ENCODE data around the gene MMP15.

The MMP15 gene

DNA sequence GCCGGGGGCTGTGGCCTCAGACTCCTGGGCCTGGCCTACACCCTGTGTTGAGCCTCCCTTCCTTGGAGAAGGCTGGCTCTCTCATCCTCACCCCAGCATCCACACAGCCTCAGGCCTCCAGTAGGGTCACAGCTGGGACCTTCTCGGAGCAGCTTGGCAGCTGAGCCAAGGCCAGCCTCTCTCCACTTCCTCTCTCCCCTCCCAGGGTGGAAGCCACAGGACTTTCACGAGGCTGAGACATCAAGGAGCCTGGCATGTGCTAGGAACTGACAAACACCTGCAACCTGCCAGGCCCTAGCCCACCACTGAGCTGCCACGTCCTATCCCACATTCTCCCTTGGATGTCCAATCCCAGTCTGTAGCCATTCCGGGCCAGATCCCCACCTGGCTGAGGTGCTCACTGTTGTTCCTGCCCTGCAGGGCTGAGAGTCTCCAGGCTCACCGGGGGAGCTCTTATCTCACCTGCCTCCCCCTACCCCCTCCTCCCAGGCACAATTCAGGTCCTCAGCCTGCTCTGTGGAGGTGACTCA, 3.1 kb downstream of the MMP15 start:
- H3K4me3 ChIP-seq (ENCODE audit: low read depth, low read length), result no peak overlapping the region
- DNase-seq (ENCODE audit: low read depth), result no peak
- TF ChIP-seq, protein P1, sequence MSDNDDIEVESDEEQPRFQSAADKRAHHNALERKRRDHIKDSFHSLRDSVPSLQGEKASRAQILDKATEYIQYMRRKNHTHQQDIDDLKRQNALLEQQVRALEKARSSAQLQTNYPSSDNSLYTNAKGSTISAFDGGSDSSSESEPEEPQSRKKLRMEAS (IDR thresholded peaks at IDR 0.05; ENCODE audit: low read depth, low read length), result no peak
- TF ChIP-seq POLR2A (IDR thresholded peaks at IDR 0.05; ENCODE audit: extremely low read depth, insufficient read length) (no peak), MYC (IDR thresholded peaks at IDR 0.05; ENCODE audit: low read depth, low read length) (no peak)
- TF ChIP-seq, protein P2, sequence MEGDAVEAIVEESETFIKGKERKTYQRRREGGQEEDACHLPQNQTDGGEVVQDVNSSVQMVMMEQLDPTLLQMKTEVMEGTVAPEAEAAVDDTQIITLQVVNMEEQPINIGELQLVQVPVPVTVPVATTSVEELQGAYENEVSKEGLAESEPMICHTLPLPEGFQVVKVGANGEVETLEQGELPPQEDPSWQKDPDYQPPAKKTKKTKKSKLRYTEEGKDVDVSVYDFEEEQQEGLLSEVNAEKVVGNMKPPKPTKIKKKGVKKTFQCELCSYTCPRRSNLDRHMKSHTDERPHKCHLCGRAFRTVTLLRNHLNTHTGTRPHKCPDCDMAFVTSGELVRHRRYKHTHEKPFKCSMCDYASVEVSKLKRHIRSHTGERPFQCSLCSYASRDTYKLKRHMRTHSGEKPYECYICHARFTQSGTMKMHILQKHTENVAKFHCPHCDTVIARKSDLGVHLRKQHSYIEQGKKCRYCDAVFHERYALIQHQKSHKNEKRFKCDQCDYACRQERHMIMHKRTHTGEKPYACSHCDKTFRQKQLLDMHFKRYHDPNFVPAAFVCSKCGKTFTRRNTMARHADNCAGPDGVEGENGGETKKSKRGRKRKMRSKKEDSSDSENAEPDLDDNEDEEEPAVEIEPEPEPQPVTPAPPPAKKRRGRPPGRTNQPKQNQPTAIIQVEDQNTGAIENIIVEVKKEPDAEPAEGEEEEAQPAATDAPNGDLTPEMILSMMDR (IDR thresholded peaks at IDR 0.05; ENCODE audit: low read depth, low read length), result no peak

DNA sequence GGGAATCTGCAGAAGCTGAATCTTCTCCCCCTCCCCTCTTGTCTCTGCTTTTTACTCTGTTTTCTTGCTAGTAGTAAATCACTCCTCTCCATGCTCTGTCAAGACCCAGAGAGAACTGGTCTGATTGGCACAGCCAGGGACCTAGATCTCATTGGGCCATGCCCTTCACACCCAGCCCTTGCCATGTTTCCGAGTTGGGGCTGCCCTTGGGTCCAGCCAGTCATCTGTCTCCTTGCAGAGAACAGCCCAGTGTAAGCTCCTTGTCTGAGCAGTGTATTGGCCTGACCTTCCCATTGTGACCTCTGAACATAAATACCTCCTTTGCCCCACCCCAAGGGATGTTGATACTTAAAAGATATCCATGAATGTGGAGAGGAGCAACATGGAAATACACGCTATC, 3.9 kb downstream of the MMP15 start:
- DNase-seq (ENCODE audit: low read depth), result no peak
- TF ChIP-seq, protein P2 (IDR thresholded peaks at IDR 0.05; ENCODE audit: low read depth, low read length), result no peak
- TF ChIP-seq, protein P1 (IDR thresholded peaks at IDR 0.05; ENCODE audit: low read depth, low read length), result no peak
- TF ChIP-seq MYC (IDR thresholded peaks at IDR 0.05; ENCODE audit: low read depth, low read length) (no peak), POLR2A (IDR thresholded peaks at IDR 0.05; ENCODE audit: extremely low read depth, insufficient read length) (no peak)
- no peak overlapping the region for H3K4me3 ChIP-seq (ENCODE audit: low read depth, low read length)

DNA sequence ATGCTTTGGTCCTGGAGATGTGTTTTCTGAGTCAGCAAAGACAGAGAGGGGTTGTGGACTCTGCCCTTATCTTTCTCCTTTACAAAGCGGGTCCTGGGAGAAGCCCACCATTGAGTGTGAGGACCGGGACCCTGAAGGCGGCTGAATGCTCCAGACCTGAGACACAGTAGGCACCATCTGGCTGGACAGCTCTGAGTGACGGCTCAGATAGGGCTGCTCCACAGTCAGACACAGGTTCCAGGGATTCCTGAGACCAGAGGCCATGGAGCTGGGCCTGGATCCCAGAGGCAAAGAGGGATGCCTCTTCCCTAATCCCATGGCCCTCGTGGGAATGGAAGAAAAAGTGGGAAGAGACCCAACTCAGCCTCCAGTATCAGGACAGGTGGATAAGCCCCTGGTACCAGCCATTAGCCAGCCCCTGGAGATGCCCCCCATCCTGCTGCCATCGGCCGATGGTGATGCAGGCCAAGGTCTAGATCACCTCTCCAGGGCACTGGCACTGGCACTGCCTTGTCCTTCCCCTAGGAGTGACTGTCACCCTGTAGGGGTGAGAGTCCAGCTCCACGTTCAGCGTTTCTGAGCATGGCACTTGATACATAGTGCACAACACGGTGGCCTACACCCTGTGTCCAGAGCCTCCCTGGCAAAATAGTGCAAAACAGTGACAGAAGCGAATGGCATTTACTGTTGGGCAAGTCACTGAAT, 4.7 kb downstream of the MMP15 start:
- TF ChIP-seq, protein P1 (IDR thresholded peaks at IDR 0.05; ENCODE audit: low read depth, low read length), result no peak
- TF ChIP-seq POLR2A (IDR thresholded peaks at IDR 0.05; ENCODE audit: extremely low read depth, insufficient read length) (no peak), MYC (IDR thresholded peaks at IDR 0.05; ENCODE audit: low read depth, low read length) (no peak)
- TF ChIP-seq, protein P2 (IDR thresholded peaks at IDR 0.05; ENCODE audit: low read depth, low read length), result no peak
- DNase-seq (ENCODE audit: low read depth), result no peak
- no peak overlapping the region for H3K4me3 ChIP-seq (ENCODE audit: low read depth, low read length)

GRCh38 chr16:58031016-58031800, 5.7 kb downstream of the MMP15 start:
- H3K4me3 ChIP-seq (ENCODE audit: low read depth, low read length), result no peak overlapping the region
- no peak for DNase-seq (ENCODE audit: low read depth)
- TF ChIP-seq, protein P1 (IDR thresholded peaks at IDR 0.05; ENCODE audit: low read depth, low read length), result no peak
- TF ChIP-seq, protein P2 (IDR thresholded peaks at IDR 0.05; ENCODE audit: low read depth, low read length), result no peak

- DNase-seq (ENCODE audit: low read depth), result no peak
- TF ChIP-seq, protein P1 (IDR thresholded peaks at IDR 0.05; ENCODE audit: low read depth, low read length), result no peak
- TF ChIP-seq MYC (IDR thresholded peaks at IDR 0.05; ENCODE audit: low read depth, low read length) (no peak), POLR2A (IDR thresholded peaks at IDR 0.05; ENCODE audit: extremely low read depth, insufficient read length) (no peak)
- TF ChIP-seq, protein P2 (IDR thresholded peaks at IDR 0.05; ENCODE audit: low read depth, low read length), result no peak
- no peak overlapping the region for H3K4me3 ChIP-seq (ENCODE audit: low read depth, low read length)
These were observed 7.2 kb downstream of the MMP15 start for GRCh38 chr16:58032710-58033293.

Data from NB4 (cell line).